Muscle of arm (tissue), 12 donors: ENCODE data around the gene UEVLD. TPM values are rescaled to one million over a fixed set of nuclear protein-coding genes. Genes with fewer than 3 reads are reported as not detected.
"Not testable (repeated sequence)": the region's sequence is repeated elsewhere in the genome, so short reads cannot be mapped to it uniquely, and the experiment has no call there.

Source experiments
- DNase-seq: peaks from one replicate; pipeline ENCODE4 v3.0.0-alpha.2; 2013
- polyA plus RNA-seq, 12 donors: library from polyadenylated mRNA; unstranded; fragments of 120-200 nt; gene quantifications; one replicate each; pipeline ENCODE4 v1.2.1, GENCODE V29; 2013; ENCODE audit not compliant: insufficient read length in 12 of 12

UEVLD gene
- polyA plus RNA-seq, 12 donors = 12.1 to 20.0 (median 15.7) TPM; not detected in 1

GRCh38 chr11:18594088-18594487 is 5.6 kb upstream of the UEVLD start:
- not testable (repeated sequence) for DNase-seq

DNA sequence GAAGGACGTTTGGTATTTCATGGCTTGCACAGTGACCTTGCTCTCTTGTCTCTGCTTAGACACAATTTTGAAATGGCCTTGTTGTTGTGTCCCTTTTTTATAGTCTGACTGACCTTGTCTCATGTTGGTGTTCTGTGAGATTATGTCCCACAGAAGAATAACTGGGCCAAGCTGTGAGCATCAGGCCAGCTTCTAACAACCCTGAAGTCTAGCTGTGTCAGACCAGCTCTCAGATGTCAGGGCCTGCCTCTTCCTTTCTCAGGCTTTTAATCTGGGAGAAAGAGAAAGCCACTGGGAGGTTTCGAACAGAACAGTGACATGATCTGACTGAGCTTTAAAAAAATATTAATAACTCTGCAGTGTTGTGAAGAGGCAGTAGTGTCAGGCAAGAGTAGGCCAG is 2.0 kb upstream of the UEVLD start:
- no peak for DNase-seq

- DNase-seq = no peak
Measured at GRCh38 chr11:18581825-18582224, 6.7 kb downstream of the UEVLD start.

DNA sequence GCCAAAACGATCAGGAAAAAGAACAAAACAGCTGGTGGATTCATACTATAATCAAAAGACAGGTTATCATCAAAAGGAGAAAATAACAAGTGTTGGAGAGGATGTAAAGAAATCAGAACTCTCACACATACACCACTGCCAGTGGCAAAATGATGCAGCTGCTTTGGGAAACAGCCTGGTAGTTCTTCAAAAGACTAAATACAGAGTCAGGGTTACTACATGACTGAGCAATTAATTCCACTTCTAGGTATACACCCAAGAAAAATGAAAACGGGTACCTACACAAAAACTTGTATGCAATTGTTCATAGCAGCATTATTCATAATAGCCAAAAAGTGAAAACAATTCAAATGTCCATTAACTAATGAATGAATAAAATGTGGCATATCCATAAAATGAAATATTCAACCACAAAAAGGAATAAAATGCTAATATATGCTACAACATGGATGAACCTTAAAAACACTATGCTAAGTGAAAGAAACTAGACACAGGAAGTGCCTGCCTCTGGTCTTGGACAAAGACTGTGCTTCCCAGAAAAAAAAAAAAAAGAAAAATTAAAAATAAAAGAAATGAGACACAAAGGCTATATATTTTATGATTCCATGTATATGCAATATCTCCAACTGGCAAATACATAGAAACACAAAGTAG is 8.3 kb downstream of the UEVLD start:
- no peak for DNase-seq

GRCh38 chr11:18578975-18579598 is 9.4 kb downstream of the UEVLD start:
- no peak for DNase-seq

DNA sequence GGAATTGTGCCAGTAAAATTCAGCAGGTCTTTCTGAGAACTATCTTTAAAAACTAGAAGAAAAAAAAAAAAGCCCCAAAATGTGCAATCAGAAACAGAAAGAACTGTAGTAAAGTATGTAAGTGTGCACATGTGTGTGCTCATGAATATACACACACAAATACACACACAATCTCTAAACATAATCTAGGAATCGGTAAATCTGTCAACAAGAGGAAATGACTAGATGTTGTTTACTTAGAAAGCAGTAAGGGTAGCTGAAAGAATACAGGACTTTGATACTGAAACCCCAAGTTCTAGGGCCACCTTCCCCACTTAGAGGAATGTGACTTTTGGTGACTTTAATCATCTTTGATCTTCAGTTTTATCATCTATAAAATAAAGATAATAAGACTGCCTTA is 13.2 kb downstream of the UEVLD start:
- DNase-seq = no peak

- no peak for DNase-seq
Measured at GRCh38 chr11:18567081-18567480, 21.5 kb downstream of the UEVLD start.

GRCh38 chr11:18566406-18566805 is 22.1 kb downstream of the UEVLD start:
- no peak for DNase-seq

GRCh38 chr11:18564149-18564548 is 24.4 kb downstream of the UEVLD start:
- no peak for DNase-seq

GRCh38 chr11:18563090-18563730 is 25.3 kb downstream of the UEVLD start:
- DNase-seq = no peak

DNA sequence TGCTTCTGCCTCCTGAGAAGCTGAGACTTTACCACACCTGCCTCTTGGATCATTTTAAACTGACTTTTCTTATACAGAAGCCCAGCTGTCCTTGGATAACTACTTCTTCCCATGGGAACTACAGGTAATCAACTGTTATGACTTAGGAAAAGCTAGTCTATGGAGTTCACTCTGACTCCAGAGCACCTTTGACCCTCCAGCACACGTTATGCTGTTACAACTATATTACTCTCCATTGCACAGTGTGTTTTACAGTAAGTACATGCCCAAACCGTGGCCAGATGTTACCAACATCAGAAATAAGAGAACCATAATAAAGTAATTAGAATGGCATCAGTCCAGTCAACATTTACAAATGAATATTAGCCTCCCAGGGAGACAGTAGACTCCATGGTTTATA is 40.5 kb downstream of the UEVLD start:
- DNase-seq = no peak

DNA sequence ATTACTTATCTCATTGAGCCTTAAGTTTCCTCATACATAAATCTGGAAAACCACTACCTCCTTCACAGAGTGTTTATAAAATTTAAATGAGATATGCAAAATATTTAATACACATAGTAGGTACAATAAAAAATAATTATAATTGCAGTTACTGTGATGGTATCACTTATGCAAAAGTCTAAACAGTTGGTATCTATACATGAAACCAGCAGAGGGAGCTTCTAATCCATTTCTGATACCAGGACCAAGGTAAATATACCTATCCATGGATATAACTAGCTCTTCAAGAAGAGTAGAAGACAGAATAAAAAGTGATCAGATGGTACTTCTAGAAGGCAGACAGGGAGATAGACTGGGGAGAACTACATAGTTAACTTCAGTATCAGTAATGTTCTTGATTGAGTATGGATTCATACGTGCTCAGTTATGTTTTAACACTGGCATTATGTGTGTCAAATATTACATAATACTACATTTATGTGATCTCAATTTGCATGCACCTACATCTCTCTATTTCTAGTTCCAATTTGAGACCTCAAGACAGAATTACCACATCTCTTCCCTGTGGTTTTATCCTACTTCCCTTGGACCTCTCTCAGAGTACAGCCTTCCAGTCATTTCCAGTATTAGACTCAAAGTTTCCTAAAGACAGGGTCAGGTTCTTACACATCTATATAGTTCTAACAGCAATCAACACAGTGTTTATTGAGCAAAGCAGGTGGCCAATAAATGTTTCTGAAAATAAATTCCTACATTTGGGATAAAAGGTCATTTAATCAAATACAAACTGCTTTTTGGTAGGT is 48.1 kb downstream of the UEVLD start:
- DNase-seq = no peak

GRCh38 chr11:18536209-18536608 is 52.3 kb downstream of the UEVLD start:
- DNase-seq = no peak

DNA sequence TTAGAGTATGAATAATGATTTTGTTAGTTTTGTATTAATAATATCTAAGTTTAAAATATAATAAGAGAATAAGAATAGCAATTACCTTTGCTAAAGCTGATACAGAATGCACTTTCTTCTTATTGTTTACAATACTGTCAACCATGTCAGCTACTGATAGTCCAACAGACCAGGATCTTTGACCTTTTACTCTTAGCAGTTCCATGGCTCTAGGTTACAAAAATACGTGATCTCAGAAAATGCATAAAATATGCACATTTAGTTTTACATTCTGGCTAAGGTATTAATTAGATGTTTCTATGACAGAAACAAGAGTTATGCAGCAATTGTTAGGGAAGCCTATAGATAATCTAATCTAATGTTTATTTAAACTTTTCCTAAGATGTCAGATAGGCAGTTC is 54.3 kb downstream of the UEVLD start:
- DNase-seq = no peak

GRCh38 chr11:18533365-18533764 is 55.2 kb downstream of the UEVLD start:
- no peak for DNase-seq

GRCh38 chr11:18527512-18527911 is 61.0 kb downstream of the UEVLD start:
- peak; percentile 18 for DNase-seq

DNA sequence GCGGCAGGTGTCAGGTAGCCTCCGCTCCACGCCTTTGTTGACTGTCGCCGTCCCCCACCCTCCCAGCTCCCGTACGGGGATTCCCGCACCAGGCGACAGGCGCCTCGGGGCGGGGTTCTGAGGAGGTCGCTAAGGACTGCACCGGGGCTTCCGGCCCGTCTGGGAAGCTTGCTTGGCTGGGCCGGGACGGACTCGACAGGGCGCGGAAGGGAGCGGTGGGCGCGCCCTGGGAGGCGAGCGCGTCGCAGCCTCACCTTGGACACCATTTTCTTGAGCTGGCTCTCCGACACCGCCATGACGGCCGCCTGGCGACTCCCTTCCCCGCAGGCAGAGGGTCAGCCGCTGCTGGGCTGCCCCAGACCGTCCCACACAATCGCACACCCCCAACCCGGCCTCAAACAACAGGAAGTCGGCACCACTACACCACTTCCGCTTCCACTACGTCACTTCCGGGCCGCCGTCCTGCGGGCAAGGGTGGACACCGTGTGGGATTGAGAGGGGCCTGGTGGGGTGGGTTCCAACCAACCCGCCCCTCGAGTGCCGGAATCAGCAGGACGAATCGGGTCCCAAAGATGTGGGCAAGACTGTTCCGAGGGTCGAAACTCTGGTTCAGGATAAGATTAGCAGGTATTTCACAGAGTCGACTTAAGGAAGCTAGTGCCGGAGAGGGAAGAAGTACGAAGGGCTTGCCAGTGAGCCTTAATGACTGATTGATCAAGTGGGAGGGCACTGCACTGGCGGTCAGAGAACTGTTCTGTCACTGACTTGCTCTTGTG is 61.8 kb downstream of the UEVLD start, which contains the start of gene TSG101:
Gene TSG101, minus strand, starts transcription at position 422 of the 776 bp plus-strand sequence. Its CDS starts 126 bp downstream, at position 296.
- peak; percentile 96 for DNase-seq

DNA sequence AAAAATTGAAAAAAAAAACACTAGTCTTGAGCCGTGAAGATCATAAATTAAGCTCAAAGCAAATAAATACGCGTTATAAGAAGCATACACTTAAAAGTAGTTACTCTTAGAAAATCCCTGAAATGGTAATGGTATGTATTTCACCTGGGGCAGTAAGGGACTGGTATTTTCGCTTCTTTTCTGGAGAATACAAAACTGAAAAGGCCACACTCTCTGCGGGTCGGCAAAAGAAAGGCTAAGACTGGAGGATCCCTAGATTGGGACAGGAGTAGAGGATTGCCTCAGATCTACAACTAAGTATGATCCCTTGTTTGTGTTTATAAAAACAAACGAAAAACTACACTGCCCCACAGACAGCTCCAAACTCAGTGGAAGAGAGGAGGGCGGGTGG is 62.4 kb downstream of the UEVLD start:
- no peak for DNase-seq

- DNase-seq = no peak
Measured at GRCh38 chr11:18524248-18524647, 64.3 kb downstream of the UEVLD start.

GRCh38 chr11:18523084-18523483 is 65.5 kb downstream of the UEVLD start:
- DNase-seq = no peak

DNA sequence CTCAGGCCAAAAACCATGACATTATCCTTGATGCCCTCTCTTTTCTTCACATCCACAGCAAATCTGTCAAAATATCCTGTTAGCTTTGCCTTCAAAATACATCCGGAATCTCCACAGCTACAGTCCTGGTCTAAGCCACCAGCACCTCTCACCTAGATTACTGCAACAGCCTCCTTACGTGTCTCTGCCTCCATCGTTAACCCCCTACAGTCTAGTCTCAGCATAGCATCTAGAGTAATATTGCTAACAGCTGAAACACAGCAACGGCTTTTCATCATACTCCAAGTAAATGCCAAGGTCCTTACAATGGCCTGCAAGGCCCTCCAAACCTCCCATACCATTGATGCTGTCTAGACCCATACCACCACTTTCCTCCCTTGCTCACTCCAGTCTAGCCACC is 66.1 kb downstream of the UEVLD start:
- no peak for DNase-seq

- no peak for DNase-seq
Measured at GRCh38 chr11:18521122-18521521, 67.4 kb downstream of the UEVLD start.
